A549 (cell line): ENCODE measurements around the gene DPAGT1. TPM values are rescaled to one million over a fixed set of nuclear protein-coding genes. Genes with fewer than 3 reads are reported as not detected.

ENCODE experiments used
- ATAC-seq, 2 experiments: fragments of 200-7000 bp in 1 of 2; fragments of >200 bp in 1 of 2; cut with Nextera tagmentation in 1 of 2; cut with Tn5 transposase in 1 of 2; 3 replicates each; pipeline versions ENCODE4 v1.8.0 to v1.9.1; 2018 to 2020; ENCODE audit warnings: mild to moderate bottlenecking in 1 of 2, moderate library complexity in 1 of 2
- CTCF ChIA-PET: fragments of 300-600 bp; sonication (Branson Sonifier 250); formaldehyde crosslinking; extraction: SDS; loops from one replicate; lab custom pipeline; 2021; ENCODE audit warnings: antibody characterized with exemption, inconsistent platforms; lab: Yijun Ruan, JAX
- POLR2A ChIA-PET: fragments of 350-600 bp; formaldehyde crosslinking; extraction: SDS; loops from one replicate; lab custom pipeline; 2021; ENCODE audit warnings: antibody characterized with exemption, inconsistent platforms; lab: Yijun Ruan, JAX
- DNase-seq, 2 experiments: peaks; one replicate each; pipeline versions ENCODE4 v3.0.0 to v3.0.0-alpha.2; 2011 to 2016; ENCODE audit warnings: low read depth in 1 of 2, low spot score in 1 of 2
- FAIRE-seq: peaks from 2 replicates; lab custom pipeline; 2011; peaks lifted over from hg19 to GRCh38; lab: Jason Lieb, UNC
- H3K27ac ChIP-seq, 2 experiments: fragments of >200 bp; sonication (Bioruptor Twin); formaldehyde crosslinking; 3 replicates each; pipeline ENCODE4 v1.5.1; 2016 to 2017
- H3K4me1 ChIP-seq: fragments of >200 bp; sonication (Bioruptor Twin); formaldehyde crosslinking; 3 replicates; pipeline ENCODE4 v1.6.1; 2016
- H3K4me2 ChIP-seq: fragments of >200 bp; sonication (Bioruptor Twin); formaldehyde crosslinking; 3 replicates; pipeline ENCODE4 v1.6.1; 2016
- H3K4me3 ChIP-seq: fragments of >200 bp; sonication (Bioruptor Twin); formaldehyde crosslinking; 3 replicates; pipeline ENCODE4 v1.5.1; 2016
- H3K9me3 ChIP-seq: fragments of >200 bp; sonication (Bioruptor Twin); formaldehyde crosslinking; 3 replicates; pipeline ENCODE4 v1.6.1; 2016
- EP300 ChIP-seq, 2 experiments: fragments of >200 bp; sonication (Bioruptor Twin); formaldehyde crosslinking; IDR thresholded peaks; 2 replicates in 1 of 2; 3 replicates in 1 of 2; pipeline ENCODE4 v1.6.1; 2016 to 2017
- ESRRA ChIP-seq: fragments of 150-350 bp; IDR thresholded peaks from 2 replicates; pipeline ENCODE4 v1.6.1; 2014; ENCODE audit warnings: mild to moderate bottlenecking, low read length, borderline replicate concordance
- GATA3 ChIP-seq: IDR thresholded peaks from 2 replicates; pipeline ENCODE4 v1.6.1; 2012; ENCODE audit warnings: borderline replicate concordance
- HOXA7 ChIP-seq: fragments of 250-450 bp; sonication (Bioruptor Pico); IDR thresholded peaks from 2 replicates; pipeline ENCODE4 v1.5.0; 2020; ENCODE audit warnings: mild to moderate bottlenecking, moderate library complexity
- JUNB ChIP-seq: fragments of >200 bp; sonication (Bioruptor Twin); formaldehyde crosslinking; IDR thresholded peaks from 2 replicates; pipeline ENCODE4 v1.6.1; 2016
- MAFK ChIP-seq: fragments of 450-650 bp; IDR thresholded peaks from 2 replicates; pipeline ENCODE4 v1.6.1; 2014; ENCODE audit not compliant: partially characterized antibody
- MAZ ChIP-seq: fragments of 150-350 bp; IDR thresholded peaks from 2 replicates; pipeline ENCODE4 v1.6.1; 2014; ENCODE audit warnings: antibody characterized with exemption, low read depth, low read length, borderline replicate concordance
- NR3C1 ChIP-seq: fragments of >200 bp; sonication (Bioruptor Twin); formaldehyde crosslinking; IDR thresholded peaks from 3 replicates; pipeline ENCODE4 v1.6.1; 2017
- PHF8 ChIP-seq: fragments of 200-600 bp; sonication (generic); IDR thresholded peaks from 2 replicates; pipeline ENCODE4 v1.6.1; 2016; ENCODE audit warnings: low read depth, mild to moderate bottlenecking, antibody characterized with exemption, moderate library complexity, borderline replicate concordance
- RAD21 ChIP-seq, 2 experiments: fragments of >200 bp in 1 of 2; sonication (Bioruptor Twin) in 1 of 2; formaldehyde crosslinking in 1 of 2; IDR thresholded peaks in 1 of 2; conservative IDR thresholded peaks in 1 of 2; 2 replicates in 1 of 2; 3 replicates in 1 of 2; pipeline ENCODE4 v1.6.1; 2012 to 2018; ENCODE audit warnings: inconsistent platforms in 1 of 2
- ZC3H11A ChIP-seq: fragments of 450-650 bp; IDR thresholded peaks from 2 replicates; pipeline ENCODE4 v1.6.1; 2014; ENCODE audit warnings: antibody characterized with exemption, mild to moderate bottlenecking
- ZFP36 ChIP-seq: fragments of 450-650 bp; IDR thresholded peaks from 2 replicates; pipeline ENCODE4 v1.6.1; 2014; ENCODE audit warnings: borderline replicate concordance; ENCODE audit not compliant: partially characterized antibody
- ZNF302 ChIP-seq: fragments of 250-450 bp; sonication (Bioruptor Pico); IDR thresholded peaks from 2 replicates; pipeline ENCODE4 v1.9.0; 2021; ENCODE audit warnings: inconsistent platforms, mild to moderate bottlenecking, moderate library complexity
- ZSCAN20 ChIP-seq: fragments of 250-450 bp; sonication (Bioruptor Pico); IDR thresholded peaks from 2 replicates; pipeline ENCODE4 v1.8.0; 2022; ENCODE audit warnings: mild to moderate bottlenecking, moderate library complexity
- WGBS: methylation state at CpG from one replicate; pipeline ENCODE4 v1.1.6; 2017; ENCODE audit errors: missing lambda C conversion rate; 5-methylcytosine and 5-hydroxymethylcytosine counted together
- polyA plus RNA-seq, 4 experiments: library from polyadenylated mRNA; depleted of rRNA in 3 of 4; stranded (reverse); fragments of >200 nt; fragmentation: RNase III in 1 of 4; extraction: RNeasy Plus Mini Kit Qiagen cat#74134 plus additional on column Dnase treatment in 1 of 4; gene quantifications; 2 replicates in 3 of 4; 3 replicates in 1 of 4; pipeline ENCODE4 v1.2.3, GENCODE V29; 2011 to 2017
- TF ChIP-seq, protein P1 (sequence below): IDR thresholded peaks from 2 replicates; pipeline ENCODE4 v1.6.1; 2012; ENCODE audit warnings: low read depth, borderline replicate concordance
- TF ChIP-seq, protein P2 (sequence below): fragments of 200-600 bp; sonication (generic); IDR thresholded peaks from 2 replicates; pipeline ENCODE4 v1.6.1; 2016; ENCODE audit warnings: antibody characterized with exemption, mild to moderate bottlenecking, moderate library complexity
- TF ChIP-seq, protein P3 (sequence below): fragments of >200 bp; sonication (Bioruptor Twin); formaldehyde crosslinking; IDR thresholded peaks from 3 replicates; pipeline ENCODE4 v1.6.1; 2016
- TF ChIP-seq, protein P4 (sequence below): fragments of >200 bp; sonication (Bioruptor Twin); formaldehyde crosslinking; IDR thresholded peaks from 3 replicates; pipeline ENCODE4 v1.5.1; 2016
- TF ChIP-seq, protein P5 (sequence below): IDR thresholded peaks from 2 replicates; pipeline ENCODE4 v1.6.1; 2012

Gene DPAGT1
- polyA plus RNA-seq, 2 of the 4 experiments (the other 2 are of a cell fraction) = 43.7 to 81.4 TPM

DNA sequence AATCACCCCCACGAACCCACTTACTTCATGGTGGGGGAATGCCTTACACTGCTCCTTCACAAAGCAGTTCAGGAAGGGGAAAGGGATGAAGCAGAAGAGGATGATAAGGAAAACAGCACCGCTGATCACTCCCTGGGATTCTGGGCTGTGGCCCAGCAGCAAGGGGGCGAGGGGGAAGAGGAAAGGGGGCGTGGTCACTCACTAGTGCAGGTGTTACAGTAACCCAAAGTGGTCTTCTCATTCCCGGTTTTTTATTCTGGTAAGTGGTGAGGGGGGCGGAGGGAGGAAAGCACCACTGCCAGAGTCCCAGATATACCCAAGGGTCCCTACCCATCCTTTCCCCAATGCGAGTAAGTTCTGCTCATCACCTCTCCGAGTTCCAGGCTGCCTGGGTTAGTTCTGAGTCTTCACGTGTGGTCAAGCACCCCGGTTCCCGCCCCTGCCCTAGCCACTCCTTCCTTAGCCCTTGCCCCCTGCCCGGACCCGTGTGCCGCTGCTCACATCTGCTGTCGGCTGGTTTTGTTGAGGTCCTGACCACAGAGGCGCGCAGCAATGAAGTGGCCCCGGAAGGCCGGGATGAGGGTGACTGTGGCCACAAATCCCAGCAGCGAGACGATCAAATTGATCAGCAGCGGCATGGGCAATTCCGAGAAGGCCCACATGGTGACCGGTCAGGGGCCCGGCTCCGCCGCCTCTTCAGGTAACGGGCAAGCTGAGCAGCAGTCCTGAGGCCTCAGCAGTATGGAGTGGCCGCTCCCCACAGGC lies 477 bp downstream of the DPAGT1 start:
- Histone ChIP-seq H3K4me1 (peaks cover 21% of the 10 kb centered on the region), H3K4me3 (peak overlapping the region; percentile 78), H3K27ac (peak overlapping the region; percentile 90 to 98), H3K9me3 (no peaks in the 10 kb centered on the region), H3K4me2 (peak overlapping the region; percentile 99)
- ChIA-PET POLR2A (interaction anchor here (0.6 to 2.0 kb wide), 7 partner anchors 10 to 68 kb away, joined by 3 to 27 read pairs (median 4); partner anchors contain the start of genes HINFP, HMBS and NLRX1), CTCF (interaction anchor here (1.1 to 1.9 kb wide), 7 partner anchors 11 to 104 kb away, joined by 3 to 11 read pairs (median 5); no protein-coding TSS in a partner anchor)
- FAIRE-seq = no peak
- peak; percentile 31 to 65; a peak in 5 of 6 replicates for ATAC-seq
- peak in 1 of 2 experiments; percentile 39 for DNase-seq
- TF ChIP-seq PHF8 (0 out of 2 replicates have a peak, but pooled peaks have one; percentile 28), EP300 (IDR thresholded peaks at IDR 0.05) (no peak)
- TF ChIP-seq, protein P1, sequence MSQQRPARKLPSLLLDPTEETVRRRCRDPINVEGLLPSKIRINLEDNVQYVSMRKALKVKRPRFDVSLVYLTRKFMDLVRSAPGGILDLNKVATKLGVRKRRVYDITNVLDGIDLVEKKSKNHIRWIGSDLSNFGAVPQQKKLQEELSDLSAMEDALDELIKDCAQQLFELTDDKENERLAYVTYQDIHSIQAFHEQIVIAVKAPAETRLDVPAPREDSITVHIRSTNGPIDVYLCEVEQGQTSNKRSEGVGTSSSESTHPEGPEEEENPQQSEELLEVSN = no peak
- under 1% methylated on average over 8 of the region's 29 CpGs for WGBS

DNA sequence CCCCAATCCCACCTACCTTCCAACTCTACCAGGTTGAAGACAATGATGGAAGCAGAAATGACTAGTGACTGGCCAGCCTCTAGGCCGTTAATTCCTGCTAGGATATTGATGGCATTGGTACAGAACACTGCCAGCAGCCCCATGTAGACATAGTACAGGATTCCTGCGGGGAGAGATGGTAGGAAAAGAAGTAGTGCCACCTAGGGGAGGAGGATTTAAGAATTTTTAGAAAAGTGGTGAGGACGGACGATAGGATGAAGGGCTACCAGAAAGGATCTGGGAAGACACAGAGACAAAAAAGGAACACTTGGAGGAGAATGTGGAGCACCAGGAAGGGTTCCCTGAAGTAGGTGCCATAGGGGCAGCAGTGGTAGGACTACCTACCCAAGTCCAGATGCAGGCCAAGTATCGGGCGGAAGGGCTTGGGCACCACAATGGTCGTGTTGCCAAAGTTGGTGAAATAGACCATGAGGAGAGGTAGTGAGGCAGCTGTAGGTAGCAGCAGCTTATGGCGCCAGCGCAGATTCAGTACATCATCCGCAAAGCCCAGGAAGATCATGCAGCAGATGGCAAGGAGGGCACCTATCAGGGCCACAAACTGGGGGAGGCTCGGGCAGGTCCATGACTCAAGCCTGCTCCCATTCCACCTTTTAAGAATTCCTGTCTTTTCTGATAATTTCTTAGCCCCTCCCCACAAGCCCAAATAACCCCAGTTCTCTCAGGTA lies 1.2 kb downstream of the DPAGT1 start:
- POLR2A ChIA-PET = no interaction called here
- FAIRE-seq (no peak), DNase-seq (peak; percentile 50 to 51)

DNA sequence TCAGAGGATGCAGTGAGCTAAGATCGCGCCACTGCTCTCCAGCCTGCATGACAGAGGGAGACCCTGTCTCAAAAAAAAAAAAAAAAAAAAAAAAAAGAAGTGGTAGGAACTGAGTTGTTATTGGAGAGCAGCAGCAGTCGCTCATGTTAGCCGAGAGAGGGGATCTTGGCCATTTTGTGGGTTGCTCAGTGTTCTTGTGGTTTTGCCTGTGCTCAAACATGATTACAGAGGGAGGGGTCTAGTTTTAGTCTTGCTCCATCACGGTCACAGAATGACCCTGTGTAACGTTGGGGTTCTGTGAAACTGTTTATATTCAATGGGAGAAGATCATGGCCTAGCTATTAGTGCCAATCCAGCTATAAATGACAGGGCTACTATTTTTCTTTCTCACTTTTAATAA lies 1.9 kb downstream of the DPAGT1 start:
- POLR2A ChIA-PET = interaction anchor here (0.7 kb wide), 1 partner anchor 70 kb away, joined by 3 read pairs; no protein-coding TSS in a partner anchor
- Histone ChIP-seq H3K4me2 (peak overlapping the region; percentile 99), H3K4me3 (no peak overlapping the region), H3K27ac (no peak overlapping the region), H3K4me1 (peaks cover 26% of the 10 kb centered on the region), H3K9me3 (no peaks in the 10 kb centered on the region)
- no peak for FAIRE-seq
- no peak for ATAC-seq
- CTCF ChIA-PET = interaction anchor here (0.6 to 1.4 kb wide), 11 partner anchors 9 to 97 kb away, joined by 3 to 9 read pairs (median 3); partner anchors contain the start of gene VPS11
- WGBS = 72% methylated on average over 6 of the region's 6 CpGs
- no peak for DNase-seq
- no peak for TF ChIP-seq ESRRA
- no peak for TF ChIP-seq JUNB
- TF ChIP-seq NR3C1 = no peak
- no peak for TF ChIP-seq ZNF302 (CRISPR knock-in tag)
- no peak for TF ChIP-seq ZFP36
- no peak for TF ChIP-seq MAFK
- no peak for TF ChIP-seq HOXA7 (CRISPR knock-in tag)
- no peak for TF ChIP-seq PHF8
- TF ChIP-seq, protein P2, sequence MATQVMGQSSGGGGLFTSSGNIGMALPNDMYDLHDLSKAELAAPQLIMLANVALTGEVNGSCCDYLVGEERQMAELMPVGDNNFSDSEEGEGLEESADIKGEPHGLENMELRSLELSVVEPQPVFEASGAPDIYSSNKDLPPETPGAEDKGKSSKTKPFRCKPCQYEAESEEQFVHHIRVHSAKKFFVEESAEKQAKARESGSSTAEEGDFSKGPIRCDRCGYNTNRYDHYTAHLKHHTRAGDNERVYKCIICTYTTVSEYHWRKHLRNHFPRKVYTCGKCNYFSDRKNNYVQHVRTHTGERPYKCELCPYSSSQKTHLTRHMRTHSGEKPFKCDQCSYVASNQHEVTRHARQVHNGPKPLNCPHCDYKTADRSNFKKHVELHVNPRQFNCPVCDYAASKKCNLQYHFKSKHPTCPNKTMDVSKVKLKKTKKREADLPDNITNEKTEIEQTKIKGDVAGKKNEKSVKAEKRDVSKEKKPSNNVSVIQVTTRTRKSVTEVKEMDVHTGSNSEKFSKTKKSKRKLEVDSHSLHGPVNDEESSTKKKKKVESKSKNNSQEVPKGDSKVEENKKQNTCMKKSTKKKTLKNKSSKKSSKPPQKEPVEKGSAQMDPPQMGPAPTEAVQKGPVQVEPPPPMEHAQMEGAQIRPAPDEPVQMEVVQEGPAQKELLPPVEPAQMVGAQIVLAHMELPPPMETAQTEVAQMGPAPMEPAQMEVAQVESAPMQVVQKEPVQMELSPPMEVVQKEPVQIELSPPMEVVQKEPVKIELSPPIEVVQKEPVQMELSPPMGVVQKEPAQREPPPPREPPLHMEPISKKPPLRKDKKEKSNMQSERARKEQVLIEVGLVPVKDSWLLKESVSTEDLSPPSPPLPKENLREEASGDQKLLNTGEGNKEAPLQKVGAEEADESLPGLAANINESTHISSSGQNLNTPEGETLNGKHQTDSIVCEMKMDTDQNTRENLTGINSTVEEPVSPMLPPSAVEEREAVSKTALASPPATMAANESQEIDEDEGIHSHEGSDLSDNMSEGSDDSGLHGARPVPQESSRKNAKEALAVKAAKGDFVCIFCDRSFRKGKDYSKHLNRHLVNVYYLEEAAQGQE = no peak
- TF ChIP-seq ZSCAN20 (CRISPR knock-in tag) = no peak
- no peak for TF ChIP-seq ZC3H11A
- TF ChIP-seq MAZ = no peak
- TF ChIP-seq GATA3 = no peak
- TF ChIP-seq, protein P3, sequence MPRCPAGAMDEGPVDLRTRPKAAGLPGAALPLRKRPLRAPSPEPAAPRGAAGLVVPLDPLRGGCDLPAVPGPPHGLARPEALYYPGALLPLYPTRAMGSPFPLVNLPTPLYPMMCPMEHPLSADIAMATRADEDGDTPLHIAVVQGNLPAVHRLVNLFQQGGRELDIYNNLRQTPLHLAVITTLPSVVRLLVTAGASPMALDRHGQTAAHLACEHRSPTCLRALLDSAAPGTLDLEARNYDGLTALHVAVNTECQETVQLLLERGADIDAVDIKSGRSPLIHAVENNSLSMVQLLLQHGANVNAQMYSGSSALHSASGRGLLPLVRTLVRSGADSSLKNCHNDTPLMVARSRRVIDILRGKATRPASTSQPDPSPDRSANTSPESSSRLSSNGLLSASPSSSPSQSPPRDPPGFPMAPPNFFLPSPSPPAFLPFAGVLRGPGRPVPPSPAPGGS = no peak
- TF ChIP-seq EP300 (IDR thresholded peaks at IDR 0.05) = no peak

More for the DNA sequence above, 1.2 kb downstream of the DPAGT1 start:
- Histone ChIP-seq H3K4me1 (peaks cover 26% of the 10 kb centered on the region), H3K4me3 (peak overlapping the region; percentile 78), H3K27ac (peak overlapping the region; percentile 90 to 98), H3K9me3 (no peaks in the 10 kb centered on the region), H3K4me2 (peak overlapping the region; percentile 99)
- ATAC-seq = peak in 1 of 2 experiments; percentile 12; a peak in 3 of 6 replicates
- CTCF ChIA-PET = interaction anchor here (0.7 to 1.4 kb wide), 8 partner anchors 11 to 96 kb away, joined by 3 to 9 read pairs (median 3); partner anchors contain the start of gene VPS11
- 15% methylated on average over 11 of the region's 11 CpGs for WGBS
- no peak for TF ChIP-seq GATA3
- TF ChIP-seq RAD21 (conservative IDR thresholded peaks at IDR 0.05 in 1 of 2, IDR thresholded peaks at IDR 0.05 in 1 of 2) = peak; percentile 18 to 45; a peak in 2 of 5 replicates
- TF ChIP-seq, protein P4, sequence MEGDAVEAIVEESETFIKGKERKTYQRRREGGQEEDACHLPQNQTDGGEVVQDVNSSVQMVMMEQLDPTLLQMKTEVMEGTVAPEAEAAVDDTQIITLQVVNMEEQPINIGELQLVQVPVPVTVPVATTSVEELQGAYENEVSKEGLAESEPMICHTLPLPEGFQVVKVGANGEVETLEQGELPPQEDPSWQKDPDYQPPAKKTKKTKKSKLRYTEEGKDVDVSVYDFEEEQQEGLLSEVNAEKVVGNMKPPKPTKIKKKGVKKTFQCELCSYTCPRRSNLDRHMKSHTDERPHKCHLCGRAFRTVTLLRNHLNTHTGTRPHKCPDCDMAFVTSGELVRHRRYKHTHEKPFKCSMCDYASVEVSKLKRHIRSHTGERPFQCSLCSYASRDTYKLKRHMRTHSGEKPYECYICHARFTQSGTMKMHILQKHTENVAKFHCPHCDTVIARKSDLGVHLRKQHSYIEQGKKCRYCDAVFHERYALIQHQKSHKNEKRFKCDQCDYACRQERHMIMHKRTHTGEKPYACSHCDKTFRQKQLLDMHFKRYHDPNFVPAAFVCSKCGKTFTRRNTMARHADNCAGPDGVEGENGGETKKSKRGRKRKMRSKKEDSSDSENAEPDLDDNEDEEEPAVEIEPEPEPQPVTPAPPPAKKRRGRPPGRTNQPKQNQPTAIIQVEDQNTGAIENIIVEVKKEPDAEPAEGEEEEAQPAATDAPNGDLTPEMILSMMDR = peak; percentile 52
- TF ChIP-seq, protein P5, sequence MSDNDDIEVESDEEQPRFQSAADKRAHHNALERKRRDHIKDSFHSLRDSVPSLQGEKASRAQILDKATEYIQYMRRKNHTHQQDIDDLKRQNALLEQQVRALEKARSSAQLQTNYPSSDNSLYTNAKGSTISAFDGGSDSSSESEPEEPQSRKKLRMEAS = 0 out of 2 replicates have a peak, but pooled peaks have one; percentile 26
- TF ChIP-seq MAZ = no peak
- TF ChIP-seq ESRRA = no peak
- TF ChIP-seq JUNB = no peak
